ENCODE data around the gene SPECC1L.
"Not testable (repeated sequence)": the region's sequence is repeated elsewhere in the genome, so short reads cannot be mapped to it uniquely, and the experiment has no call there.

The SPECC1L gene

DNA sequence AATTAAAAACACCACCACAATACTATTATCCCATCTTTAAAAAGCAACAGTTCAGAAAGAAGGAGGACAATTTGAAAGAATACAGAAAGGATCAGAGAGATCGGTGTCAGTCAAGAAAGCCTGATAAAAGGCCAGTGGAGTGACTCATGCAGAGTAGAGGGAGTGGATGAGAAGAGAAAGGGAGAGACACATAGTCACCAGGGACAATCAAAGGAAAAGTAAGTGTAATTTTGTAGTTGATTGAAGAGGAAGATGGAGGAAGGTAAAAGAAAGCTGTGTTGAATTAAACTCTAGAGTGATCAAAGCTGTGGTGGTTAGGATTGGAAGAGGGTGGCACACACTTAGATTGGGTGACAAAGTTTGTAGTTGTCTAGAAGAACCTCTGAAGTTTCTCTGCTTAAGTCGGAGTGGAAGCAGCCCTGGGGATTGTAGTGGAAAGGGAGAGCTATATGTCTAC, 14.1 kb downstream of the SPECC1L start:
- no peak for DNase-seq (ENCODE audit: low read depth)

GRCh38 chr22:24285245-24285644, 14.6 kb downstream of the SPECC1L start:
- DNase-seq (ENCODE audit: low read depth): no peak

GRCh38 chr22:24287212-24287611, 16.6 kb downstream of the SPECC1L start:
- DNase-seq (ENCODE audit: low read depth): not testable (repeated sequence)

- DNase-seq (ENCODE audit: low read depth): not testable (repeated sequence)
Observed at GRCh38 chr22:24287801-24288200, 17.2 kb downstream of the SPECC1L start.

GRCh38 chr22:24289114-24289513, 18.5 kb downstream of the SPECC1L start:
- no peak for DNase-seq (ENCODE audit: low read depth)

GRCh38 chr22:24289741-24290163, 19.1 kb downstream of the SPECC1L start:
- DNase-seq (ENCODE audit: low read depth): no peak

DNA sequence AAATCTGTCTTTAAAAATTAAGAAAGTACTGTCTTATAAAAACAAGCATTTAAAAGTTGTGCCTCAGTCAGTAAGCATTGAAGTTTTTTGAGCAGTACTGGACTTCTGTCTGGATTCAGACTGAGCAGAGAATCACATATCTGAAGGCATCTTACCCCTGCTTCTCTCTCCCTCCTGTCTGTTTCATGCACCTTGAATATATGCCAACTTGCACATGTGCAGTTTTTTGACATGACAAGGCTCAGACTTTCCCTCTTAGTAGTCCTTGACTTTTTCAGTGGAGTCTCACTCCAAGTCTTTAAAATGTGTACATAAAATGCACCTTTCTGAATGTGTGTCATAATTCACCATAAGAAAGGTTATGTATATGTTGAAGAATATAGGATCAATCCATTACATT, 19.8 kb downstream of the SPECC1L start:
- DNase-seq (ENCODE audit: low read depth): no peak

- DNase-seq (ENCODE audit: low read depth): no peak
Observed at GRCh38 chr22:24291515-24292201, 21.0 kb downstream of the SPECC1L start.

DNA sequence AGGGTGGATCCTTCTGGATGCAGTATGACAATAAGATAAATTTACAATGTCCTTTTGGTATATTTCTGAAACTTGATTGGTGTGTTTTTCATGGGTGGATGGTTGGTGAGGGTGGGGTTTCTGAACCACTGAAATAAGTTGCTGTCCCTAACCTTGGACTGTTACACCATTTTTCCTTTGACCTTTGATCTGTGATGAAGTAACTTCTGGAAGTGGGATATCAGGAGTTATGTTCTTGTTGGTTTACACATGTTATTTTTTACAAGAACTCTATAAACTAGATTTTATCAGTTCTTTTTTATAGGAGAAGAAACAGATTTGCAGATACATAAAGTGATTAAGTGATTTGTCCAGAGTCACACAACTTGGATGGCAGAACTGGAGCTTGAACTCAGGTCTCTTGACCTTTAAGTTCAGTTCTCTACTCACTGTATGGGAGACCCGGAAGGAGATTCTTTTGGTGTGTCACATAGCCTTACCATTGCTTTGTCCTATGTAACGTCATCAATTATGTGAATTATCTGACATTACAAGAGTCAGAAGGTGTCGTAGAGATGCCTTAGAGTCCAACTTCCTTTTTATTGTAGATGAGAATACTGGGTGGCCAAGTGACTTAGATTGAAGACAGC, 21.7 kb downstream of the SPECC1L start:
- not testable (repeated sequence) for DNase-seq (ENCODE audit: low read depth)

DNA sequence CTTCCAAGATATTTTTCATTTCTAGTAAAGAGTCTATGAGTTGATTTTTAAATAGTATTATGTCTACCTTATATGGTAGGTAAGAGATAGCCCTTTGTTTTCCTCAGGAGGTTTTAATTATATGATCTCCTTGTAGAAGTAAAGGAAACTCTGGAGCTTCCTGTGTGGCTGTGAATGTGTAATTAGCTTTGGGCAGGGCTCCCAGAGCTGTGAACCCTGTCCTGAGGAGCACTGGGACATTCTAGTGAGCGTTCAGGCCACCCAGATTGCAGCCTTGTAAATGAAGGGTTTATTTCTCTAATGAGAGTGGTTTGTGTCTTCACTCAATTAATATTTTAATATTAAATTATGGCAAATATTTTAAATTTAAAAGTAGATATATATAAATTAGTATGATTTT, 24.3 kb downstream of the SPECC1L start:
- not testable (repeated sequence) for DNase-seq (ENCODE audit: low read depth)

GRCh38 chr22:24298497-24299155, 28.0 kb downstream of the SPECC1L start:
- not testable (repeated sequence) for DNase-seq (ENCODE audit: low read depth)

DNA sequence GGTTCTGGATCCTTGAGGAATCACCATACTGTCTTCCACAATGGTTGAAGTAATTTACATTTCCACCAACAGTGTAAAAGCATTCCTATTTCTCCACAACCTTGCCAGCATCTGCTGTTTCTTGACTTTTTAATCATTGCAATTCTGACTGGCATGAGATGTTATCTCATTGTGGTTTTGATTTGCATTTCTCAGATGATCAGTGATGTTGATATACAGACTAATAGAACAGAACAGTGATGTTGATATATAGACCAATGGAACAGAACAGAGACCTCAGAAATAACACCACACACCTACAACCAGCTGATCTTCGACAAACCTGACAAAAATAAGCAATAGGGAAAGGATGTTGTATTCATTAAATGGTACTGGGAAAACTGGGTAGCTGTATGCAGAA, 29.9 kb downstream of the SPECC1L start:
- not testable (repeated sequence) for DNase-seq (ENCODE audit: low read depth)

- DNase-seq (ENCODE audit: low read depth): no peak
Observed at GRCh38 chr22:24302591-24302990, 32.0 kb downstream of the SPECC1L start.

DNA sequence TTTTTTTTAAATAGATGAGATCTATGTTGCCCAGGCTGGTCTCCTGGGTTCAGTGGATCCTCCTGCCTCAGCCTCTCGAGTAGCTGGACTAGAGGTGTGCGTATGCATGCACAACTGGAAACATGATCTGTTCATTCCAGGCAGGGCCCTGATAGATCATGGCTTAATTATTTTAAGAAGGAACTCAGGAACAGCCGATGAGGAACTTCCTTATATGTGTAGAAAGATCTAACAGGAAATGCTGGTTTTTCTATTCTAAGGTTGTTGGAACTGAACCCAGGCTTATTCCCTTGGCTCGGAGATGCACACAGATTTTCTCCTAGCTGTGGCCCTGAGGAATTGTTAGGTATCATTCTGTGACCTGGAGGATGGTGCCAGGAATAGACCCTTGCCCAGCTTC, 32.4 kb downstream of the SPECC1L start:
- no peak for DNase-seq (ENCODE audit: low read depth)

GRCh38 chr22:24304062-24304675, 33.5 kb downstream of the SPECC1L start:
- DNase-seq (ENCODE audit: low read depth): no peak

DNA sequence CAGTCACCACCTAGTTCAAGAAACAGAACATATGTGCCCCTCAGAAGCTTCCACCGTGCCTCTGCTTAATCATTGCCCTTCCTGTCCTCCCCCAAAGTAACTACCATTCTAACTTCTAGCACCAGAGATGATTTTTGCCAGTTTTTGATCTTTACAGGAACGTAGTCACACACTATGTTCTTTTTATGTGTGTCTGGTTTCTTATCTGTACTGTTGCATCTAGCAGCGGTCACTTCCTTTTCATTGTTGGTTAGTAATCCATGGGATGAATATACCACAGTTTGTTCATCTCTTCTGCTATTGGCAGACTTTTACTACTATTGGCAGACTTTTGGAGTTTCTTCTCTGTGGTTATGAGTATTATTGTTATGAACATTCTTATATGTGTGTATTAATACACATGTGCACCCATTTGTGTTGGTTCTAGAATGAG, 34.6 kb downstream of the SPECC1L start:
- DNase-seq (ENCODE audit: low read depth): no peak

- no peak for DNase-seq (ENCODE audit: low read depth)
Observed at GRCh38 chr22:24310969-24311368, 40.3 kb downstream of the SPECC1L start.

DNA sequence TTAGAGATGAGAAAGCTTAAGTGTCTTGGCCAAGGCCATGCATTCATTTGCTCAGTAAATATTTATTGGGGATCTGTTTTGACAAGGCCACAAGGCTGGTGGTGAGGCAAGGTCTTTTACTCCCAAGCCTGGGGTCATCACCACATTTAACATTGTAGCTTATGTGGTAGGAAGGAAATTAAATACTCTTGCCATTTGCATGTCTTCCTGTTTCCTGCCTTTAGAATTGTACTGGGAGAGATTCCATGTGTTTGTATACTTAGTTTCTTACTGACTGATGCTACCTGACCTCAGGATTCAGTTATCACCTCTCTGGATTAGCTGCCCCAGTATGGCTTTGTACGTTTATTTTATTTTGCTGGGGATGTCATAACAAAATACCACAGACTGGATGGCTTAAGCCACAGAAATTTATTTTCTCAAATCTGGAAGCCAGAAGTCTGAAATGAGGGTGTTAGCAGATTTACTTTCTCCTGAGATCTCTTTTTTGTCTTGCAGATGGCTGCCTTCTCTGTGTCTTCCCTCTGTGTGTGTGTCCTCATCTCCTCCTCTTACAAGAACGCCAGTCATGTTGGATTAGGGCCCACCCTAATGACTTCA, 44.8 kb downstream of the SPECC1L start:
- DNase-seq (ENCODE audit: low read depth): no peak

- DNase-seq (ENCODE audit: low read depth): not testable (repeated sequence)
Observed at GRCh38 chr22:24316264-24316663, 45.6 kb downstream of the SPECC1L start.

- not testable (repeated sequence) for DNase-seq (ENCODE audit: low read depth)
Observed at GRCh38 chr22:24317511-24317910, 46.9 kb downstream of the SPECC1L start.

- DNase-seq (ENCODE audit: low read depth): no peak
Observed at GRCh38 chr22:24319451-24319850, 48.8 kb downstream of the SPECC1L start.

DNA sequence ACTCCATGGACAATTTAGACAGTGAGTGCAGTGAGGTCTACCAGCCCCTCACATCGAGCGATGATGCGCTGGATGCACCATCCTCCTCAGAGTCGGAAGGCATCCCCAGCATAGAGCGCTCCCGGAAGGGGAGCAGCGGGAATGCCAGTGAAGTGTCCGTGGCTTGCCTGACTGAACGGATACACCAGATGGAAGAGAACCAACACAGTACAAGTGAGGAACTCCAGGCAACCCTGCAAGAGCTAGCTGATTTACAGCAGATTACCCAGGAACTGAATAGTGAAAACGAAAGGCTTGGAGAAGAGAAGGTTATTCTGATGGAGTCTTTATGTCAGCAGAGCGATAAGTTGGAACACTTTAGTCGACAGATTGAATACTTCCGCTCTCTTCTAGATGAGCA, 51.4 kb downstream of the SPECC1L start:
- no peak for DNase-seq (ENCODE audit: low read depth)
